NCI-H146 treated with DMSO at 0.1 percent for 48 hours (cell line): ENCODE results near the gene CHTF18.

Experiments
- DNase-seq: peaks from one replicate; lab custom pipeline; 2025; ENCODE audit not compliant: unreplicated experiment; lab: John Stamatoyannopoulos, UW

CHTF18 gene

GRCh38 chr16:844638-845350 lies 56.4 kb downstream of the CHTF18 start:
- no peak for DNase-seq

- no peak for DNase-seq
These were observed 56.9 kb downstream of the CHTF18 start for GRCh38 chr16:845351-845745.

GRCh38 chr16:847151-847550 lies 58.7 kb downstream of the CHTF18 start:
- no peak for DNase-seq
